Testis (tissue), 2 donors: Measurements from ENCODE around the gene TCF7L2.

ENCODE experiments used
- CTCF ChIP-seq, 3 experiments: fragments of 450-650 bp in 2 of 3; fragments of 200-600 bp in 1 of 3; sonication (generic) in 1 of 3; IDR thresholded peaks; one replicate each; pipeline ENCODE4 v1.5.1; 2016 to 2019; ENCODE audit warnings: antibody characterized with exemption in 3 of 3, mild to moderate bottlenecking in 2 of 3, moderate library complexity in 1 of 3
- POLR2A ChIP-seq: fragments of 450-650 bp; IDR thresholded peaks from one replicate; pipeline ENCODE4 v1.6.1; 2017; ENCODE audit warnings: antibody characterized with exemption, mild to moderate bottlenecking, moderate library complexity

- TF ChIP-seq CTCF (IDR thresholded peaks at IDR 0.05) (no peak), POLR2A (no peak)
These were observed 177.3 kb downstream of the TCF7L2 start for GRCh38 chr10:113127261-113127900.
